ENCODE measurements around the gene FOXK2.

FOXK2 gene

DNA sequence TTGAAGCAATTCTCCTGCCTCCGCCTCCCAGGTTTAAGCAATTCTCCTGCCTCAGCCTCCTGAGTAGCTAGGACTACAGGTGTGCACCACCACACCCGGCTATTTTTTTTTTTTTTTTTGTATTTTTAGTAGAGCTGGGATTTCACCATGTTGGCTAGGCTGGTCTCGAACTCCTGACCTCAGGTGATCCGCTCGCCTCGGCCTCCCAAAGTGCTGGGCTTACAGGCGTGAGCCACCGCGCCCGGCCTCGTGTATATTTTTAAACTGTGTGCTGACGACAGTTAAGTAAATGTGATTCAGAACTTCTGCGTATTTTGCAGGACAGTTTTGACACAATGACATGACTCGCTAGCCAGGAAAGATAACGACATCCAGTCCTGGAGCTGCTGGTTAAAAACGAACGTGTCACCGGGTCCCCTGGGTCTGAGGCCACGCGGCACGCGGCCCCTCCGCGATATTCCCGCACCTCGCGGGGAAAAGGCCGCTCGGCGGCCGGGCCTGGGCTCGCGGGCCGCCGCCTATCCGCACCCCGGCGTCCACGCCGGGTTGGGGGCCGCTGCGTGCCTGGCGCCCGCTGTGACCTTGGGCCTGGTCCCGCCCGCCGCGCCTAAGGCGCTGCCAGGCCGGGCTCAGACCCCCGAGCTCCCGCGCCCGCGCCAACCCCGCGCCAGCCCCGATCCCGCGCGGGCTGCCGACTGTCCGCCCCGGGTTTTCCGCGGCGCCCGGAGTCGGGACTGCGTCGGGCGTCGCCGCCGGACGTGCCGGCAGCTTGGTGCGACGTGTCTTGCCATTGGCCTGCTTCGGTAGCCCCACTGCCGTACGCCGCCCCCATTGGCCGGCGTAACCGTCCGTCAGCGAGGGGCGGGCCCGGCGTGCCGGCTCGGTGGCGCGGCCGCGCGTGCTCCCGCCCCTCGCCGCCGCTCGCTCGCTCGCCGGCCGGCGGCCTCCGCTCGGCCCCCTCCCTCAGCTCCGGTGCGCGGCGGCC, at the start of gene FOXK2:
Gene FOXK2, plus strand, starts transcription at position 907 of the 985 bp plus-strand sequence. CDS start 157 bp downstream, outside the sequence.
- peak within 1 kb of the TSS; percentile 87 for H3K4me3 ChIP-seq (ENCODE audit: insufficient read length, low read depth)
- no peaks in the 10 kb centered on the region for H3K4me1 ChIP-seq (ENCODE audit: insufficient read depth, insufficient read length)
- peak; percentile 77 for DNase-seq (ENCODE audit: low read depth, low spot score)

DNA sequence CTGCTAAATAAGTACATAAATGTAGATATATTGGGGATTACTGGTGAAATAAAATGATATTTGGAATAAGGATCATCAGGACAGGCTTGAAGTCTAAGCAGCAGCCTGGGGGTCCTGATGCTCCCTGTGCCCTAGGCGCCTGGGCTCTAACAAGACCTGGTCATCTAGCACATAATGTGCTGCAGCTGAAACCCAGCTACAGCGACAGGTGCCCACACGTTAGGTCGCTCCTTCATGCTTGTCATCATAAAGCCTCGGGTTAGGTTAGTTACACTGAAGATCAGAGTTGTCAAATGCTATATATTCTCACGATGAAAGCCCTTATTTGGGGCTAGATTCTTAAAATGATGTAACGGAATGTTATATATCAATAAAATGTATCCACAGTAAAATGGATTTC, 49.5 kb upstream of the FOXK2 start:
- H3K9ac ChIP-seq (ENCODE audit: insufficient read length, low read depth): no peak overlapping the region
- H3K9me3 ChIP-seq (ENCODE audit: insufficient read depth, low read length): no peaks in the 10 kb centered on the region
- no peak for DNase-seq (ENCODE audit: low read depth, low spot score)
- no peak overlapping the region for H3K4me3 ChIP-seq (ENCODE audit: insufficient read length, low read depth)
- no peaks in the 10 kb centered on the region for H3K27me3 ChIP-seq (ENCODE audit: insufficient read depth, insufficient read length)
- peaks cover 2% of the 10 kb centered on the region for H3K4me1 ChIP-seq (ENCODE audit: insufficient read depth, insufficient read length)
- no peak for TF ChIP-seq YY1 (IDR thresholded peaks at IDR 0.05; ENCODE audit: insufficient read depth, insufficient read length)
- TF ChIP-seq SUZ12 (IDR thresholded peaks at IDR 0.05; ENCODE audit: extremely low read depth, insufficient read depth, insufficient read length): no peak
- no peak for TF ChIP-seq ZNF274 (IDR thresholded peaks at IDR 0.05; ENCODE audit: low read depth, low read length)
- peaks cover 55% of the 10 kb centered on the region for H3K36me3 ChIP-seq (ENCODE audit: insufficient read depth, insufficient read length, low read length)

More for the DNA sequence above, at the start of gene FOXK2:
- no peaks in the 10 kb centered on the region; the same call in 1 of the 2 replicates for H3K9me3 ChIP-seq (ENCODE audit: insufficient read depth, low read length)
- peaks cover 3% of the 10 kb centered on the region for H3K36me3 ChIP-seq (ENCODE audit: insufficient read depth, insufficient read length, low read length)
- TF ChIP-seq YY1 (IDR thresholded peaks at IDR 0.05; ENCODE audit: insufficient read depth, insufficient read length) (no peak), SUZ12 (IDR thresholded peaks at IDR 0.05; ENCODE audit: extremely low read depth, insufficient read depth, insufficient read length) (no peak), ZNF274 (IDR thresholded peaks at IDR 0.05; ENCODE audit: low read depth, low read length) (no peak)
- no peaks in the 10 kb centered on the region for H3K27me3 ChIP-seq (ENCODE audit: insufficient read depth, insufficient read length)
- H3K9ac ChIP-seq (ENCODE audit: insufficient read length, low read depth): peak within 1 kb of the TSS; percentile 90

DNA sequence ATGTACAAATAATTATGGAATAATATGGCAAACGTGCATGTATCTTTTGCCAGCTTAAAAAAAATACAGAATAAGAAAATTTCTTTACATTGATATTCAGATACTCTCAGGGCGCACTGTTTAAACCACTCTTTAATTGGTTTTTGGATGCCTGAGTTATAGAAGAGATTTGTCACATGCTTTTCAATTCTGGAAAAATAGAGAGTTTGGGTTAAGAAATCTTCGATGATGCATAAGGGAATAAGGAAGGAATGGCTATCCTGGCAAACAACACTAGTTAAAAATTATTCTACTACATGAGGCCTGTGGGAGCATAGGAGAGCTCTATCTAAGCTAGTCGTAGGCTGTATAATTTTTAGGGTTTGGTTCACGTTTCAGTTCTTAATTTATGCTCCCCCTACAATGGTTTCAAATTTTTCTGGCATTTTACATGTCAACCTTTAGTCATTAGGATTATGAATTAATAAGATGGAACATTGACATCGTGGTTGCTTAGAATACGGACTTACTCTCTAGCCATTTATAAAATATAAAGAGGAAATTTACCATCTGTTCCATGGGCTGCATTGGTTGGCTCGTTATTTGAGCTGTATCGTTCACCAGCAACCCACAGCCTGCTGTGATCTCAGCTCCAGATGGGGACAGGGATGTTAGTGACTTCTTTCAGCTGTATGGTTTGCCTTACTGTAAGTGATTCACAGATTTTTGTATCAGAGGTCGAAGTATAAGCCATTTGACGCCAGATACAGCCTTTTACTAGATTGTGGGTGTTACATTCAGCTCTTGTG, 45.1 kb upstream of the FOXK2 start:
- H3K36me3 ChIP-seq (ENCODE audit: insufficient read depth, insufficient read length, low read length): peaks cover 42% of the 10 kb centered on the region
- DNase-seq (ENCODE audit: low read depth, low spot score): no peak
- H3K4me3 ChIP-seq (ENCODE audit: insufficient read length, low read depth): no peak overlapping the region
- peaks cover 2% of the 10 kb centered on the region for H3K4me1 ChIP-seq (ENCODE audit: insufficient read depth, insufficient read length)
- TF ChIP-seq YY1 (IDR thresholded peaks at IDR 0.05; ENCODE audit: insufficient read depth, insufficient read length) (no peak), ZNF274 (IDR thresholded peaks at IDR 0.05; ENCODE audit: low read depth, low read length) (no peak)
- no peak overlapping the region for H3K9ac ChIP-seq (ENCODE audit: insufficient read length, low read depth)
- no peaks in the 10 kb centered on the region for H3K9me3 ChIP-seq (ENCODE audit: insufficient read depth, low read length)
- no peaks in the 10 kb centered on the region for H3K27me3 ChIP-seq (ENCODE audit: insufficient read depth, insufficient read length)

DNA sequence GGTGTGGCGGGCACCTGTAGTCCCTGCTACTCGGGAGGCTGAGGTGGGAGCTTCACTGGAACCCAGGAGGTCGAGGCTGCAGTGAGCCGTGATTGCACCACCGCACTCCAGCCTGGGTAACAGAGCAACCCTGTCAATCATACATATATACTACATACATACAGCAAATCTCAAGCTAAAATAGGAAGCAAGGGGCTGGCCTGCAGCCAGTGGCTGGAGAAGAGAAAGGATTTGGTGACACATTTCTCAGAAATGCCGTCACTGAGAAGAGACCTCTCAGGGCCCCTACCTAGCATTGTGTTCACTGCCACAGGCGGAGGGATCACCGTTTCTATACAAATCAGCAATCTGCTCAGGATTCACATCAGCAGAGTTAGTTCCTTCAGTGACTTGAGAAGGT, 44.1 kb upstream of the FOXK2 start:
- Histone ChIP-seq H3K9ac (ENCODE audit: insufficient read length, low read depth) (no peak overlapping the region), H3K4me1 (ENCODE audit: insufficient read depth, insufficient read length) (peaks cover 2% of the 10 kb centered on the region), H3K36me3 (ENCODE audit: insufficient read depth, insufficient read length, low read length) (peaks cover 47% of the 10 kb centered on the region), H3K4me3 (ENCODE audit: insufficient read length, low read depth) (no peak overlapping the region), H3K27me3 (ENCODE audit: insufficient read depth, insufficient read length) (no peaks in the 10 kb centered on the region), H3K9me3 (ENCODE audit: insufficient read depth, low read length) (no peaks in the 10 kb centered on the region)
- DNase-seq (ENCODE audit: low read depth, low spot score): no peak
- TF ChIP-seq YY1 (IDR thresholded peaks at IDR 0.05; ENCODE audit: insufficient read depth, insufficient read length) (no peak), ZNF274 (IDR thresholded peaks at IDR 0.05; ENCODE audit: low read depth, low read length) (no peak), SUZ12 (IDR thresholded peaks at IDR 0.05; ENCODE audit: extremely low read depth, insufficient read depth, insufficient read length) (no peak)

DNA sequence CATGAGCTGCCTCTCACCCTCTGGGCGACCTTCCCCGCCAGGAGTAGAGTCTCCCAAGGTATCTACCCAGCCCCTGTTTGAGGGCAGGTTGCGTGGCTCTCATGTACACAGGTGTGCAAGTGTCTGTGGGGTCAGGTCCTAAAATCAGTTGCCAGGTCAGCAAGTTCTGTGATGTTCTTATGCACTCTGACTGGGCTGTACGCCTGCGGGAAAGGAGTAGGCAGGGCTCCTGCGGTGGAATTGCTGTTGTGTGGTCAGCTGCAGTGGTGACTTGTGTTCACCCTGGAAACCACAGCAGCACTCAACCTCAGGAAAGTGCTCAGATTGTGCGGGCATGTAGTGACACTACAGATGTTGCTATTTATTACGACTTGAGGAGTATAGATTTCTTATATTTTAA, 41.6 kb upstream of the FOXK2 start:
- Histone ChIP-seq H3K36me3 (ENCODE audit: insufficient read depth, insufficient read length, low read length) (peaks cover 55% of the 10 kb centered on the region), H3K4me3 (ENCODE audit: insufficient read length, low read depth) (no peak overlapping the region), H3K9ac (ENCODE audit: insufficient read length, low read depth) (peak overlapping the region; percentile 26), H3K4me1 (ENCODE audit: insufficient read depth, insufficient read length) (no peaks in the 10 kb centered on the region), H3K9me3 (ENCODE audit: insufficient read depth, low read length) (no peaks in the 10 kb centered on the region), H3K27me3 (ENCODE audit: insufficient read depth, insufficient read length) (no peaks in the 10 kb centered on the region)
- TF ChIP-seq YY1 (IDR thresholded peaks at IDR 0.05; ENCODE audit: insufficient read depth, insufficient read length): no peak
- TF ChIP-seq ZNF274 (IDR thresholded peaks at IDR 0.05; ENCODE audit: low read depth, low read length): no peak
- TF ChIP-seq SUZ12 (IDR thresholded peaks at IDR 0.05; ENCODE audit: extremely low read depth, insufficient read depth, insufficient read length): no peak
- DNase-seq (ENCODE audit: low read depth, low spot score): no peak

DNA sequence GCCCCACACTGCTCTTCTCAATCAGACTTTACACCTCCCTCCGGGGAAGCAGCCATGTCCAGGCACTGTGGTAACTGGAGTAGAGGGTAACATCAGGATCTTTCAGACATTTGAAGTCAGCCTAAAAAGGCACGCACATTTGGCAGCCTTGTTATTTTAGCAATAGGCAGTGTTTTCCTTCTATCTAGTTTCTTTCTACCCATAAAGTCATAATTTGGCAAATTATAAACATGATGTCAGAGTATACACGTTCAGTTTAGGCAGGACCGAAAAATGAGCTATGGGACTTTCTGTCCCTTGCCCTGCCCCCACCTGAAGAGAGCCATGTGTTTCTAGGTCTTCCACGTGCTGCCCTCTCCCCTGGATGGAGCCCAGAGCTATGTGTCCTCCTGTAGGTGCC, 39.9 kb upstream of the FOXK2 start:
- TF ChIP-seq ZNF274 (IDR thresholded peaks at IDR 0.05; ENCODE audit: low read depth, low read length): no peak
- no peak for TF ChIP-seq SUZ12 (IDR thresholded peaks at IDR 0.05; ENCODE audit: extremely low read depth, insufficient read depth, insufficient read length)
- TF ChIP-seq YY1 (IDR thresholded peaks at IDR 0.05; ENCODE audit: insufficient read depth, insufficient read length): no peak
- no peak overlapping the region for H3K4me3 ChIP-seq (ENCODE audit: insufficient read length, low read depth)
- H3K36me3 ChIP-seq (ENCODE audit: insufficient read depth, insufficient read length, low read length): peaks cover 66% of the 10 kb centered on the region
- H3K9ac ChIP-seq (ENCODE audit: insufficient read length, low read depth): no peak overlapping the region
- H3K9me3 ChIP-seq (ENCODE audit: insufficient read depth, low read length): no peaks in the 10 kb centered on the region
- H3K4me1 ChIP-seq (ENCODE audit: insufficient read depth, insufficient read length): no peaks in the 10 kb centered on the region
- DNase-seq (ENCODE audit: low read depth, low spot score): no peak
- H3K27me3 ChIP-seq (ENCODE audit: insufficient read depth, insufficient read length): no peaks in the 10 kb centered on the region

DNA sequence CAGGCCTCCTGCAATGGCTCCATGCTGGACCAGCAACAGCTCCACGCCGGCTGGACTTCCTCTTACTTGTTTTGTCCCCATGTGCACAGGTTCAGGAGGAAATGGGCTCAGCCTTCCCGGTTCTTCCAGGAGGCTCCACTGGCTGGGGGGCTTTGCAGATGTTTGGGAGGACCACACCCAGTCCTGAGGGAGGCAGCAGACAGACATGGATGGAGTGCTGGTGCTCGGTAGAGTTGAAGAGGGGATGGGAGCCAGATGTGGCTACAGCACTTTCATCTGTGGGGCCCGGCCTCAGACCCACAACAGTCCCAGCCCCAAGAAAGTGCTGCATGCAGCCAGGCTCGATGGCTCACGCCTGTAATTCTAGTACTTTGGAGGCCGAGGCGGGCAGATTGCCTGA, 39.2 kb upstream of the FOXK2 start:
- H3K36me3 ChIP-seq (ENCODE audit: insufficient read depth, insufficient read length, low read length): peaks cover 72% of the 10 kb centered on the region
- H3K9ac ChIP-seq (ENCODE audit: insufficient read length, low read depth): peak overlapping the region; percentile 28
- no peaks in the 10 kb centered on the region for H3K4me1 ChIP-seq (ENCODE audit: insufficient read depth, insufficient read length)
- no peaks in the 10 kb centered on the region for H3K27me3 ChIP-seq (ENCODE audit: insufficient read depth, insufficient read length)
- DNase-seq (ENCODE audit: low read depth, low spot score): no peak
- H3K4me3 ChIP-seq (ENCODE audit: insufficient read length, low read depth): no peak overlapping the region
- TF ChIP-seq SUZ12 (IDR thresholded peaks at IDR 0.05; ENCODE audit: extremely low read depth, insufficient read depth, insufficient read length) (no peak), ZNF274 (IDR thresholded peaks at IDR 0.05; ENCODE audit: low read depth, low read length) (no peak), YY1 (IDR thresholded peaks at IDR 0.05; ENCODE audit: insufficient read depth, insufficient read length) (no peak)
- H3K9me3 ChIP-seq (ENCODE audit: insufficient read depth, low read length): no peaks in the 10 kb centered on the region
